Glutamatergic neuron (in vitro differentiated cells): ENCODE data around the gene TRIO. TPM values are rescaled to one million over a fixed set of nuclear protein-coding genes. Genes with fewer than 3 reads are reported as not detected.

Source experiments
- DNase-seq: peaks from one replicate; pipeline ENCODE4 v3.0.0; 2022
- H3K27ac Mint-ChIP-seq: one replicate; pipeline ENCODE4 v1.8.0; 2020; ENCODE audit warnings: mild to moderate bottlenecking, mixed read lengths, inconsistent platforms; ENCODE audit not compliant: unreplicated experiment
- H3K27me3 Mint-ChIP-seq: one replicate; pipeline ENCODE4 v1.8.0; 2020; ENCODE audit warnings: mild to moderate bottlenecking, moderate library complexity, mixed read lengths, inconsistent platforms; ENCODE audit not compliant: unreplicated experiment
- H3K36me3 Mint-ChIP-seq: one replicate; pipeline ENCODE4 v1.8.0; 2020; ENCODE audit warnings: mild to moderate bottlenecking, mixed read lengths, inconsistent platforms; ENCODE audit not compliant: unreplicated experiment
- H3K4me1 Mint-ChIP-seq: one replicate; pipeline ENCODE4 v1.8.0; 2020; ENCODE audit warnings: mild to moderate bottlenecking, low read depth, mixed read lengths, inconsistent platforms; ENCODE audit not compliant: unreplicated experiment
- H3K4me3 Mint-ChIP-seq: one replicate; pipeline ENCODE4 v1.8.0; 2020; ENCODE audit warnings: mild to moderate bottlenecking, mixed read lengths, inconsistent platforms; ENCODE audit not compliant: unreplicated experiment
- H3K9me3 Mint-ChIP-seq: one replicate; pipeline ENCODE4 v1.8.0; 2020; ENCODE audit warnings: mild to moderate bottlenecking, moderate library complexity, mixed read lengths, inconsistent platforms; ENCODE audit not compliant: unreplicated experiment
- CTCF ChIP-seq: fragments of 200-600 bp; sonication (generic); IDR thresholded peaks from one replicate; pipeline ENCODE4 v1.5.0; 2021; ENCODE audit not compliant: partially characterized antibody, unreplicated experiment
- total RNA-seq: library from RNA; stranded (reverse); fragmentation: NEBNext Ultra II Directional; extraction: Animal tissue kit (Norgen Biotek cat#: 25700); gene quantifications from one replicate; pipeline ENCODE4 v1.2.1, GENCODE V29; 2021; ENCODE audit not compliant: unreplicated experiment

The TRIO gene
- total RNA-seq, 1 donor from 2014 or later: 281 TPM

- Mint-ChIP-seq H3K4me3 (no peak overlapping the region), H3K36me3 (peaks cover 9% of the 10 kb centered on the region), H3K9me3 (peaks cover 3% of the 10 kb centered on the region), H3K4me1 (peaks cover 4% of the 10 kb centered on the region), H3K27me3 (peaks cover 5% of the 10 kb centered on the region), H3K27ac (no peak overlapping the region)
- DNase-seq: no peak
- no peak for TF ChIP-seq CTCF
These were observed 263.9 kb downstream of the TRIO start for GRCh38 chr5:14407051-14407450.

- no peak overlapping the region for H3K4me3 Mint-ChIP-seq
- H3K4me1 Mint-ChIP-seq: peaks cover 4% of the 10 kb centered on the region
- no peaks in the 10 kb centered on the region for H3K27me3 Mint-ChIP-seq
- no peak for DNase-seq
- no peak for TF ChIP-seq CTCF
- H3K36me3 Mint-ChIP-seq: peaks cover 2% of the 10 kb centered on the region
- no peaks in the 10 kb centered on the region for H3K9me3 Mint-ChIP-seq
- H3K27ac Mint-ChIP-seq: no peak overlapping the region
These were observed 264.6 kb downstream of the TRIO start for GRCh38 chr5:14407746-14408175.

- TF ChIP-seq CTCF: peak; percentile 35
- no peaks in the 10 kb centered on the region for H3K27me3 Mint-ChIP-seq
- peaks cover 4% of the 10 kb centered on the region for H3K4me1 Mint-ChIP-seq
- no peak overlapping the region for H3K4me3 Mint-ChIP-seq
- no peak overlapping the region for H3K27ac Mint-ChIP-seq
- H3K36me3 Mint-ChIP-seq: no peaks in the 10 kb centered on the region
- no peak for DNase-seq
- H3K9me3 Mint-ChIP-seq: no peaks in the 10 kb centered on the region
These were observed 265.9 kb downstream of the TRIO start for GRCh38 chr5:14408969-14409586.

- no peak for TF ChIP-seq CTCF
- Mint-ChIP-seq H3K4me1 (peaks cover 13% of the 10 kb centered on the region), H3K9me3 (no peaks in the 10 kb centered on the region), H3K4me3 (no peak overlapping the region), H3K27ac (no peak overlapping the region), H3K36me3 (no peaks in the 10 kb centered on the region), H3K27me3 (no peaks in the 10 kb centered on the region)
- no peak for DNase-seq
These were observed 266.9 kb downstream of the TRIO start for GRCh38 chr5:14410068-14410393.

- TF ChIP-seq CTCF: no peak
- Mint-ChIP-seq H3K27ac (no peak overlapping the region), H3K9me3 (no peaks in the 10 kb centered on the region), H3K36me3 (no peaks in the 10 kb centered on the region), H3K27me3 (peaks cover 3% of the 10 kb centered on the region), H3K4me3 (peak overlapping the region; percentile 12), H3K4me1 (peaks cover 18% of the 10 kb centered on the region)
- no peak for DNase-seq
These were observed 267.5 kb downstream of the TRIO start for GRCh38 chr5:14410394-14411201.
